Neuron (in vitro differentiated cells): ENCODE results near the gene COL11A2.

Experiments used
- H2AFZ ChIP-seq: one replicate; pipeline ENCODE4 v1.6.1; 2013; ENCODE audit warnings: low read depth, mild to moderate bottlenecking, inconsistent platforms, low read length, moderate library complexity
- H3K27me3 ChIP-seq: one replicate; pipeline ENCODE4 v1.6.1; 2013; ENCODE audit warnings: low read length; ENCODE audit not compliant: insufficient read depth
- H3K36me3 ChIP-seq: one replicate; pipeline ENCODE4 v1.6.1; 2013; ENCODE audit warnings: low read length; ENCODE audit not compliant: insufficient read depth
- H3K4me1 ChIP-seq: one replicate; pipeline ENCODE4 v1.6.1; 2013; ENCODE audit warnings: low read length; ENCODE audit not compliant: insufficient read depth
- H3K4me3 ChIP-seq: 2 replicates; pipeline ENCODE4 v1.5.1; 2013; ENCODE audit warnings: mild to moderate bottlenecking, low read length, moderate library complexity
- H3K9me3 ChIP-seq: one replicate; pipeline ENCODE4 v1.6.1; 2013; ENCODE audit warnings: low read length

The COL11A2 gene

DNA sequence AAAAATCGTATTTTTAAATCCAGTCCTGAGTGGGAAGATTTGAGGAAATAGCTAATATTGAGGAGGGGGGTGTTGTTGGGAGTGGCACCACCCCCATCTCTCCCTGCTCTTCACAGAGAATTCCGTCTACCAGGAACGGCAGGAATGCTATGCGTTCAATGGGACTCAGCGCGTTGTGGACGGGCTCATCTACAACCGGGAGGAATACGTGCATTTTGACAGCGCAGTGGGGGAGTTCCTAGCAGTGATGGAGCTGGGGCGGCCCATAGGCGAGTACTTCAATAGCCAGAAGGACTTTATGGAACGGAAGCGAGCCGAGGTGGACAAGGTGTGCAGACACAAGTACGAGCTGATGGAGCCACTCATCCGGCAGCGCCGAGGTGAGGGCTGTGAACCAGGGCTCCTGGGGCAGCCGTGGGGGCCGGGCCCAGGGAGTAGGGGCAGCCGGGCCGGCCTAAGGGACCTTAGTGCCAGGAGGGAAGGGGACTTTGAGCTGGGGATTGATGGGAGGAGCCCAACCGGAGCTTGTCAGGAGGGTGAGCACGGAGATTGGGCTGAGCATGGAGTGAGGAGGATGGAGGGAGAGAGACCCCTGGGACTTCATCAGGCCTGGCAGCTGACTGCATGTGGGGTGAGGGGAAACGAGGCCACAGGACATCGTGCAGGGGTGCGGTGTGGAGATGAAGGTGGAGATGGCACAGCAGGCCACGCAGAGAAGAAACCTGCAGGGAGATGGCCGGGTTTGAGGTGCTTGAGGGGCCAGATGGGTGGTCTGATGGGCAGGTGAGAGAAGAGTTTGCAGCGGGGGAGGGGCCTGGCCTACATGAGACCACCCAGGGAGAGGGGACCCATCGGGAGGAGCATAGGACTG lies 75.2 kb downstream of the COL11A2 start:
- H3K9me3 ChIP-seq = no peaks in the 10 kb centered on the region

DNA sequence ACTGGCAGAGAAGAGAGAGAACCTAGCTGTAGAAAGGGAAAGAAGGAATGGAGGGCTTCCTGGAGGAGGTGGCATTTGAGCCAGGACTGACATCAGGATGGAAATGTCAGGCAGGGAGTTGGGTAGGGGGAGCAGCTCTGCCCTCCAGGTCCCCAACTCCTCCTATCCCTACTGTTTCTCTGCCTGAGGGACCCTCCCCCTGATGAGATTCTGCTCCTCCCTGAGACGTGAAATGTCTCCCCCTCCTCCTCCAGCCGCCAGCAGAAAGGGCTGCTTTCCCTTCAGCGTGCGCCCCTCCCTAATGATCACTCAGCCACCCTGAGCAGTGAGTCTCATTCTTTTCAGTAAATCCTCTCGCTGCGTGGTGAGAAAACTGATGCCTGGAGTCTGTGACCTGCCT lies 75.8 kb downstream of the COL11A2 start:
- Histone ChIP-seq H3K4me3 (no peak overlapping the region), H3K9me3 (no peaks in the 10 kb centered on the region), H3K4me1 (peaks cover 10% of the 10 kb centered on the region), H3K27me3 (peaks cover 41% of the 10 kb centered on the region), H2AFZ (no peak overlapping the region), H3K36me3 (no peaks in the 10 kb centered on the region)

More for the DNA sequence above, 75.2 kb downstream of the COL11A2 start:
- Histone ChIP-seq H3K4me3 (no peak overlapping the region), H2AFZ (no peak overlapping the region), H3K27me3 (peaks cover 41% of the 10 kb centered on the region), H3K4me1 (peaks cover 10% of the 10 kb centered on the region), H3K36me3 (no peaks in the 10 kb centered on the region)

DNA sequence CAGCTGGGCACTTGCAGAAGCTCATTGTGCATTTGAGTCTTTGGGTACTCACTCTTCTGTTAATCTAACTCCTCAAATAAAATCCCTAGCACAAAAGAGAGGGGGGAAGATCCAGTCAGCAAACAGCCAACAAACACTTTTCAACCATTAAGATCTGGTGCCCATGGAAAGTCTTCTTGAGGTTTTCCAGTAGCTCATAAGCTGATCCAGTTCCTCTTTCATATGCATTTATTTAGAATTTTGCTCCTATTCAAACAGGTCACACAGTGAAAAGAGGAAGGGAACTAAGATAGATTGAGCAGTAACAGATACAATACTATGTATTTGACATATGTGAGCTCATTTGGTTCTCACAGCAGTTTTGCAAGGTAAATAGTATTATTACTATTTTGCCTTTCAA lies 77.9 kb downstream of the COL11A2 start:
- Histone ChIP-seq H3K36me3 (no peaks in the 10 kb centered on the region), H3K27me3 (peaks cover 35% of the 10 kb centered on the region), H3K4me1 (peaks cover 10% of the 10 kb centered on the region), H3K9me3 (no peaks in the 10 kb centered on the region), H3K4me3 (no peak overlapping the region), H2AFZ (no peak overlapping the region)

DNA sequence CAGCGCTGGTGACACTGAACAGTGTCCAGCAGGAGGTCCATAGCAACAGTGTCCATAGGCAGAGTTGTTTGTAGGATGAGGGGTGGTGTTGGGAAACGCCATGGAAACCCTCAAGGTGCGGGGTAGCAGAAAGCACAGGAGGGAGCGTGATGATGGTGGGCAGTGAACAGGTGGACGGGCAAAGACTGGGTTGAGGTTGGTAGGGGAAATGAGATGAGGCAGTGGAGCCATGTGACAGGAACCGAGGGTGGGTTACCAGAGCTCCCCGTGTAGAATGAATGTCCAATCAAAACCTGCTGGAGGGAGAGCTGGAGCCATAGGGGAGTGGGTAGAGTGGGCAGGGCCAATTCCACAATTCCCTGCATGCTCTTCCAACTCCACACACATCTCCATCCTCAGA lies 78.5 kb downstream of the COL11A2 start:
- Histone ChIP-seq H3K4me3 (no peak overlapping the region), H3K4me1 (peaks cover 10% of the 10 kb centered on the region), H2AFZ (no peak overlapping the region), H3K9me3 (no peaks in the 10 kb centered on the region), H3K36me3 (no peaks in the 10 kb centered on the region), H3K27me3 (peaks cover 35% of the 10 kb centered on the region)
